OCI-LY1 (cell line): ENCODE measurements around the gene SEPTIN3.

Experiments
- EZH2 ChIP-seq: fragments of 200-600 bp; sonication (generic), shearing (Covaris generic); IDR thresholded peaks from 2 replicates; pipeline ENCODE4 v1.8.0; 2017; ENCODE audit warnings: borderline replicate concordance, mixed run types, mild to moderate bottlenecking, antibody characterized with exemption, low read length, moderate library complexity, mixed read lengths
- TF ChIP-seq, protein P1 (sequence below): fragments of 200-600 bp; sonication (generic), shearing (Covaris generic); IDR thresholded peaks from 2 replicates; pipeline ENCODE4 v1.5.1; 2017; ENCODE audit warnings: mild to moderate bottlenecking, antibody characterized with exemption, low read length, moderate library complexity, mixed read lengths

DNA sequence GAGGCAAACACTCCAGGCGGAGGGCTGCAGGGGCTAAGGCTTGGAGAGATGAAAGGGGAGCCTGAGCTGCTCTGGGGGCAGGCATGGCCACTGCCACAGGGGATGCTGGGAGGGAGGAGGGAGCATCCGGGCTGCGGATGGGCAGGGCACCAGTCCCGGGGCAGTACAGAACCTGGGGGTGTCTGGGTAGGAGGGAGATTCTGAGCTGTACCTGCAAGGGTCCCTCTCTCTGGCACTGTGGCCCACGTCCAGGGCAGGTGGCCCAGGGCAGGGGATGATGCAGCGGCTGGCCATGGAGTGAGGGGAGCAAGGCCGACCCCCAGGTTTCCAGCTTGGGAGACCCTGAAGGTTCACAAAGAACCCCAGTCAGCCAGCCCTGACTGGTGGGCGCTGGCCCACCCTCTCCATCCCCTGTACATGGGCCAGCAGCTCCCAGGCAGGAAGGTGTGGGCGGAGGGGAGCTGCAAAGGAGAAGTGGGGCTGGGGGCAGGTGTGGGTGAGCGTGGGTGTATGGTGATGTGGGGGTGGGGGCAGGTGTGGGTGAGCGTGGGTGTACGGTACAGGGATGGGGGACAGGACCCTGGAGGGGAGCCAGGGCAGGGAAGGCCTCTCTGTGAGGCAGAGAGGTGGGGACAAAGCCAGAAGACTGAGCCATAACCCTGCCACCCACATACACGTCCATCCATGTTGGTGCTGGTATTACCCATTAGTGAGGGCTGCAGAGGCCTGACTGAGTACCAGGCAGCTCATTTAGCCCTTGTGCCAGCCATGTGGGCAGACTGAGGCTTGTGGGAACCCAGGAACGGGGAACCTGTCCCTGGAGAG, 40.4 kb upstream of the SEPTIN3 start:
- TF ChIP-seq, protein P1, sequence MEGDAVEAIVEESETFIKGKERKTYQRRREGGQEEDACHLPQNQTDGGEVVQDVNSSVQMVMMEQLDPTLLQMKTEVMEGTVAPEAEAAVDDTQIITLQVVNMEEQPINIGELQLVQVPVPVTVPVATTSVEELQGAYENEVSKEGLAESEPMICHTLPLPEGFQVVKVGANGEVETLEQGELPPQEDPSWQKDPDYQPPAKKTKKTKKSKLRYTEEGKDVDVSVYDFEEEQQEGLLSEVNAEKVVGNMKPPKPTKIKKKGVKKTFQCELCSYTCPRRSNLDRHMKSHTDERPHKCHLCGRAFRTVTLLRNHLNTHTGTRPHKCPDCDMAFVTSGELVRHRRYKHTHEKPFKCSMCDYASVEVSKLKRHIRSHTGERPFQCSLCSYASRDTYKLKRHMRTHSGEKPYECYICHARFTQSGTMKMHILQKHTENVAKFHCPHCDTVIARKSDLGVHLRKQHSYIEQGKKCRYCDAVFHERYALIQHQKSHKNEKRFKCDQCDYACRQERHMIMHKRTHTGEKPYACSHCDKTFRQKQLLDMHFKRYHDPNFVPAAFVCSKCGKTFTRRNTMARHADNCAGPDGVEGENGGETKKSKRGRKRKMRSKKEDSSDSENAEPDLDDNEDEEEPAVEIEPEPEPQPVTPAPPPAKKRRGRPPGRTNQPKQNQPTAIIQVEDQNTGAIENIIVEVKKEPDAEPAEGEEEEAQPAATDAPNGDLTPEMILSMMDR: no peak
- TF ChIP-seq EZH2: no peak
